Spleen (tissue), 11 donors: ENCODE data around the gene SPDYE3. TPM values are rescaled to one million over a fixed set of nuclear protein-coding genes. Genes with fewer than 3 reads are reported as not detected.
"Not testable (repeated sequence)": the region's sequence is repeated elsewhere in the genome, so short reads cannot be mapped to it uniquely, and the experiment has no call there.

Experiments
- DNase-seq: peaks from one replicate; pipeline ENCODE4 v3.0.0-alpha.2; 2020
- H3K27ac ChIP-seq, 8 donors: fragments of 200-600 bp; sonication (generic) in 7 of 8; 1 replicate in 4 of 8; 2 replicates in 4 of 8; pipeline versions ENCODE4 v1.5.0 to v1.8.0; 2016 to 2021; ENCODE audit warnings: inconsistent platforms in 4 of 8, mild to moderate bottlenecking in 4 of 8, moderate library complexity in 1 of 8
- H3K27me3 ChIP-seq, 7 donors: fragments of 200-600 bp; sonication (generic) in 6 of 7; replicated peaks in 1 of 7; 1 replicate in 4 of 7; 2 replicates in 3 of 7; pipeline versions ENCODE4 v1.5.0 to v1.8.0; 2016 to 2021; ENCODE audit warnings: inconsistent platforms in 3 of 7, mild to moderate bottlenecking in 1 of 7
- H3K36me3 ChIP-seq, 6 donors: fragments of 200-600 bp; sonication (generic) in 5 of 6; 1 replicate in 4 of 6; 2 replicates in 2 of 6; pipeline versions ENCODE4 v1.5.0 to v1.8.0; 2016 to 2021; ENCODE audit warnings: inconsistent platforms in 2 of 6
- H3K4me1 ChIP-seq, 6 donors: fragments of 200-600 bp; sonication (generic) in 5 of 6; 1 replicate in 3 of 6; 2 replicates in 3 of 6; pipeline versions ENCODE4 v1.5.0 to v1.8.0; 2016 to 2021; ENCODE audit warnings: inconsistent platforms in 3 of 6
- H3K4me3 ChIP-seq, 8 donors: fragments of 200-600 bp; sonication (generic) in 7 of 8; 1 replicate in 4 of 8; 2 replicates in 4 of 8; pipeline versions ENCODE4 v1.5.0 to v1.8.0; 2016 to 2021; ENCODE audit warnings: inconsistent platforms in 4 of 8, mild to moderate bottlenecking in 4 of 8, moderate library complexity in 2 of 8
- H3K9me3 ChIP-seq, 8 donors: fragments of 200-600 bp; sonication (generic) in 7 of 8; 1 replicate in 4 of 8; 2 replicates in 4 of 8; pipeline versions ENCODE4 v1.5.0 to v1.8.0; 2016 to 2021; ENCODE audit warnings: inconsistent platforms in 4 of 8
- CTCF ChIP-seq, 11 experiments: fragments of 200-600 bp in 7 of 11; fragments of 450-650 bp in 4 of 11; sonication (generic) in 4 of 11; IDR thresholded peaks in 8 of 11; conservative IDR thresholded peaks in 3 of 11; 1 replicate in 7 of 11; 2 replicates in 4 of 11; pipeline versions ENCODE4 v1.4.0 to v1.8.0; 2016 to 2021; ENCODE audit warnings: antibody characterized with exemption in 11 of 11, inconsistent platforms in 4 of 11, mild to moderate bottlenecking in 1 of 11
- POLR2A ChIP-seq, 3 donors: fragments of 450-650 bp; IDR thresholded peaks; one replicate each; pipeline ENCODE4 v1.5.1; 2017; ENCODE audit warnings: antibody characterized with exemption in 3 of 3, mild to moderate bottlenecking in 1 of 3
- POLR2AphosphoS5 ChIP-seq, 3 donors: sonication (generic); formaldehyde crosslinking; IDR thresholded peaks; one replicate each; pipeline ENCODE4 v1.5.1; 2017; ENCODE audit warnings: antibody characterized with exemption in 3 of 3
- WGBS, 5 donors: extraction: QIAGEN DNeasy Blood & Tissue Kit in 3 of 5; methylation state at CpG; one replicate each; pipeline versions ENCODE4 v1.1.5 to v1.1.7; 2013 to 2018; 5-methylcytosine and 5-hydroxymethylcytosine counted together
- intact Hi-C: fragments of 100-400 bp; cut with DNase I; formaldehyde crosslinking; loops from one replicate; pipeline ENCODE4 v1.15.0; 2023; ENCODE audit warnings: low total_unique reads
- polyA plus RNA-seq, 3 donors: library from polyadenylated mRNA; stranded (reverse); fragments of 200-250 nt; gene quantifications; one replicate each; pipeline ENCODE4 v1.2.1, GENCODE V29; 2013
- total RNA-seq, 7 donors: library from RNA; depleted of rRNA in 3 of 7; stranded (reverse); fragments of >200 nt in 3 of 7; fragmentation: NEBNext Ultra II Directional in 4 of 7; extraction: Animal tissue kit (Norgen Biotek cat#: 25700) in 4 of 7; gene quantifications; one replicate each; pipeline versions ENCODE4 v1.1.0 to v1.2.1, GENCODE V29; 2016 to 2021
- donor health status: healthy with polysubstance abuse.
- donor health status: DM: no; HTN: no; CAD: no; lungs with moderate emphysema.
- donor health status: DM: no; HTN: no; CAD: no.
- donor health status: Bipolar disorder and iron deficiency.
- donor health status: healthy.
- donor health status: DM: no; HTN: no; CAD: no.
- donor health status: DM: yes; HTN: yes; CAD: no.

Gene SPDYE3
- total and polyA plus RNA-seq, 10 donors, result 0.09 to 0.22 (median 0.15) TPM; not detected in 7

- no peak for TF ChIP-seq CTCF (IDR thresholded peaks at IDR 0.05 in 8 of 11, conservative IDR thresholded peaks at IDR 0.05 in 3 of 11)
- TF ChIP-seq POLR2AphosphoS5 (IDR thresholded peaks at IDR 0.05), result no peak
- TF ChIP-seq POLR2A (IDR thresholded peaks at IDR 0.05), result no peak
- WGBS, 5 donors, result 93 to 97% (median 96%) methylated on average over 8 of the region's 8 CpGs
- peak overlapping the region in 1 of 8 donors; percentile 4 for H3K4me3 ChIP-seq
- intact Hi-C loops, result loop anchor here (10.0 kb wide), 1 partner anchor 46 kb away; no protein-coding TSS in a partner anchor
- H3K27ac ChIP-seq, result peak overlapping the region in 4 of 8 donors; percentile 60 to 89 (median 82)
- no peaks in the 10 kb centered on the region for H3K27me3 ChIP-seq
- peaks cover 0 to 100% (median 92%) of the 10 kb centered on the region in 6 donors for H3K36me3 ChIP-seq
- peaks cover 0 to 61% (median 19%) of the 10 kb centered on the region in 6 donors for H3K4me1 ChIP-seq
- no peak for DNase-seq
- no peaks in the 10 kb centered on the region for H3K9me3 ChIP-seq
Measured at GRCh38 chr7:100358857-100359212, 51.3 kb downstream of the SPDYE3 start.

- H3K36me3 ChIP-seq, result peaks cover 0 to 99% (median 80%) of the 10 kb centered on the region in 6 donors
- 64 to 80% (median 76%) methylated on average over 3 of the region's 3 CpGs for WGBS, 5 donors
- H3K27me3 ChIP-seq, result no peaks in the 10 kb centered on the region
- peak overlapping the region in 4 of 8 donors; percentile 60 to 89 (median 82) for H3K27ac ChIP-seq
- intact Hi-C loops, result no loop called here
- peaks cover 0 to 57% (median 23%) of the 10 kb centered on the region in 6 donors for H3K4me1 ChIP-seq
- H3K9me3 ChIP-seq, result no peaks in the 10 kb centered on the region
- no peak for DNase-seq
- no peak overlapping the region for H3K4me3 ChIP-seq
- TF ChIP-seq POLR2A (IDR thresholded peaks at IDR 0.05) (no peak), POLR2AphosphoS5 (IDR thresholded peaks at IDR 0.05) (no peak), CTCF (IDR thresholded peaks at IDR 0.05 in 8 of 11, conservative IDR thresholded peaks at IDR 0.05 in 3 of 11) (no peak)
Measured at GRCh38 chr7:100360135-100360854, 52.8 kb downstream of the SPDYE3 start.

- no peak for DNase-seq
- H3K36me3 ChIP-seq, result peaks cover 0 to 83% (median 52%) of the 10 kb centered on the region in 6 donors
Measured at GRCh38 chr7:100363098-100363497, 55.6 kb downstream of the SPDYE3 start.

GRCh38 chr7:100363797-100364196 lies 56.3 kb downstream of the SPDYE3 start:
- H3K9me3 ChIP-seq, H3K4me3 ChIP-seq, H3K27me3 ChIP-seq, DNase-seq, intact Hi-C loops: not testable (repeated sequence)
- Histone ChIP-seq H3K27ac (peak overlapping the region in 1 of 8 donors; percentile 97), H3K4me1 (peaks cover 8 to 59% (median 42%) of the 10 kb centered on the region in 6 donors), H3K36me3 (peaks cover 0 to 80% (median 45%) of the 10 kb centered on the region in 6 donors)
- 95 to 99% (median 98%) methylated on average over 7 of the region's 7 CpGs for WGBS, 5 donors

More at GRCh38 chr7:100363098-100363497, 55.6 kb downstream of the SPDYE3 start:
- no peak for TF ChIP-seq POLR2A (IDR thresholded peaks at IDR 0.05)
- TF ChIP-seq POLR2AphosphoS5 (IDR thresholded peaks at IDR 0.05), result no peak
- Histone ChIP-seq H3K4me1 (peaks cover 4 to 59% (median 42%) of the 10 kb centered on the region in 6 donors), H3K27me3 (no peaks in the 10 kb centered on the region), H3K9me3 (no peaks in the 10 kb centered on the region), H3K4me3 (no peak overlapping the region), H3K27ac (peak overlapping the region in 1 of 8 donors; percentile 18)
- intact Hi-C loops, result no loop called here

- no peak for TF ChIP-seq POLR2A (IDR thresholded peaks at IDR 0.05)
- TF ChIP-seq POLR2AphosphoS5 (IDR thresholded peaks at IDR 0.05), result no peak
- no peak for TF ChIP-seq CTCF (IDR thresholded peaks at IDR 0.05 in 8 of 11, conservative IDR thresholded peaks at IDR 0.05 in 3 of 11)
- H3K4me1 ChIP-seq, result peaks cover 8 to 59% (median 45%) of the 10 kb centered on the region in 6 donors
- peaks cover 0 to 73% (median 38%) of the 10 kb centered on the region in 6 donors for H3K36me3 ChIP-seq
- DNase-seq, result no peak
- no peak overlapping the region for H3K4me3 ChIP-seq
- H3K27me3 ChIP-seq, result no peaks in the 10 kb centered on the region
- H3K27ac ChIP-seq, result peak overlapping the region in 5 of 8 donors; percentile 85 to 97 (median 93)
- intact Hi-C loops, result no loop called here
- 91 to 98% (median 92%) methylated on average over 6 of the region's 6 CpGs for WGBS, 5 donors
- H3K9me3 ChIP-seq, result no peaks in the 10 kb centered on the region
Measured at GRCh38 chr7:100364480-100364879, 57.0 kb downstream of the SPDYE3 start.

- H3K27me3 ChIP-seq, intact Hi-C loops, H3K9me3 ChIP-seq, DNase-seq: not testable (repeated sequence)
- Histone ChIP-seq H3K4me1 (peaks cover 12 to 64% (median 57%) of the 10 kb centered on the region in 6 donors), H3K27ac (peak overlapping the region; percentile 51 to 97 (median 92)), H3K36me3 (peaks cover 0 to 58% (median 23%) of the 10 kb centered on the region in 6 donors), H3K4me3 (peak overlapping the region in 1 of 8 donors; percentile 61)
- 82 to 92% (median 87%) methylated on average over 7 of the region's 7 CpGs for WGBS, 5 donors
Measured at GRCh38 chr7:100365998-100366367, 58.5 kb downstream of the SPDYE3 start.
